Fibroblast of lung (primary cell): ENCODE data around the gene CORO2B.

Source experiments
- EZH2 ChIP-seq: IDR thresholded peaks from 2 replicates; pipeline ENCODE4 v1.5.1; 2012; ENCODE audit warnings: low read length, control low read depth, mild to moderate bottlenecking; ENCODE audit errors: missing control alignments
- TF ChIP-seq, protein P1 (sequence below), 2 donors: IDR thresholded peaks in 1 of 2; conservative IDR thresholded peaks in 1 of 2; 1 replicate in 1 of 2; 2 replicates in 1 of 2; pipeline ENCODE4 v1.5.1; 2011 to 2012; ENCODE audit warnings: low read length in 2 of 2, control low read depth in 1 of 2, inconsistent platforms in 1 of 2, low read depth in 1 of 2, mild to moderate bottlenecking in 1 of 2

GRCh38 chr15:68700455-68701123 is 121.8 kb downstream of the CORO2B start:
- TF ChIP-seq, protein P1, sequence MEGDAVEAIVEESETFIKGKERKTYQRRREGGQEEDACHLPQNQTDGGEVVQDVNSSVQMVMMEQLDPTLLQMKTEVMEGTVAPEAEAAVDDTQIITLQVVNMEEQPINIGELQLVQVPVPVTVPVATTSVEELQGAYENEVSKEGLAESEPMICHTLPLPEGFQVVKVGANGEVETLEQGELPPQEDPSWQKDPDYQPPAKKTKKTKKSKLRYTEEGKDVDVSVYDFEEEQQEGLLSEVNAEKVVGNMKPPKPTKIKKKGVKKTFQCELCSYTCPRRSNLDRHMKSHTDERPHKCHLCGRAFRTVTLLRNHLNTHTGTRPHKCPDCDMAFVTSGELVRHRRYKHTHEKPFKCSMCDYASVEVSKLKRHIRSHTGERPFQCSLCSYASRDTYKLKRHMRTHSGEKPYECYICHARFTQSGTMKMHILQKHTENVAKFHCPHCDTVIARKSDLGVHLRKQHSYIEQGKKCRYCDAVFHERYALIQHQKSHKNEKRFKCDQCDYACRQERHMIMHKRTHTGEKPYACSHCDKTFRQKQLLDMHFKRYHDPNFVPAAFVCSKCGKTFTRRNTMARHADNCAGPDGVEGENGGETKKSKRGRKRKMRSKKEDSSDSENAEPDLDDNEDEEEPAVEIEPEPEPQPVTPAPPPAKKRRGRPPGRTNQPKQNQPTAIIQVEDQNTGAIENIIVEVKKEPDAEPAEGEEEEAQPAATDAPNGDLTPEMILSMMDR (conservative IDR thresholded peaks at IDR 0.05 in 1 of 2, IDR thresholded peaks at IDR 0.05 in 1 of 2; ENCODE audit: low read depth in 1 of 2, low read length in 2 of 2) = no peak
- no peak for TF ChIP-seq EZH2
